ENCODE data around the gene LRP6.
"Not testable (repeated sequence)": the region's sequence is repeated elsewhere in the genome, so short reads cannot be mapped to it uniquely, and the experiment has no call there.

LRP6 gene

DNA sequence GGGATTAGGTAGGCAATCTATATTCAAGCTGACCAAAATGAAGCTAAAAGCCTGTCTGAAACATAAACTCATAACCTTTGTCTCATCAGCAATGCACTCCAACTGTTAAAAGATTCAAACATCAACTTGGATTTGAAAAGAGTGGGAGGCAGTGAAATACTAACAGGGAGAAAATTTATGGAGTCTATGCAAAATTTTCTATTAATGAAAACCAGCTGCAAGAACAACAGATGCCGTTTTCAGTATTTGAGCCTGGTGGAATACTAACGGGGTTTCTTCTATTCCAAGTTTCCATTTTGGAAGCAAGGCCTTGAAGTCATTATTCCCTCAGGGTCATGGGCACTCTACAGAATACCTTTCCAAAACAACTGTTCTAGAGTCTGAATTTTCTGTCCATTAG is 88.3 kb downstream of the LRP6 start:
- no peak for DNase-seq

DNA sequence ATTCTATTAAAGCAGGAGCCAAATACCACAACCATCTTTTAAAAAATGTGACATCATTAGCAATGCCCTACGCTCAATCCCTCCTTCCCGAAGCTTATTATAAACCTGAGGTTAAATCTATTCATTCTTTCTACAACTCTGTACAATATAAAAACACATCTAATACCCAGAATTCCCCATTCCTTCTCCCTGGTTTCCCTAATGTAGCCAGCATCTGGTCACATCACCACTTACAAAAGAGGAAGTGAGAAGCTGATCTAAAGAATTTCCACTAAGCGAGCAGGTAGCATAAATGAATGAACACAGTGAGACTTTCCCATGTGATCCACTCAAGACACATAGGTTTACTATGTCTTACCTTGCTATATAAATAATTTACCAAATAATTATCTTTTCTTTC is 90.4 kb downstream of the LRP6 start:
- no peak for DNase-seq

DNA sequence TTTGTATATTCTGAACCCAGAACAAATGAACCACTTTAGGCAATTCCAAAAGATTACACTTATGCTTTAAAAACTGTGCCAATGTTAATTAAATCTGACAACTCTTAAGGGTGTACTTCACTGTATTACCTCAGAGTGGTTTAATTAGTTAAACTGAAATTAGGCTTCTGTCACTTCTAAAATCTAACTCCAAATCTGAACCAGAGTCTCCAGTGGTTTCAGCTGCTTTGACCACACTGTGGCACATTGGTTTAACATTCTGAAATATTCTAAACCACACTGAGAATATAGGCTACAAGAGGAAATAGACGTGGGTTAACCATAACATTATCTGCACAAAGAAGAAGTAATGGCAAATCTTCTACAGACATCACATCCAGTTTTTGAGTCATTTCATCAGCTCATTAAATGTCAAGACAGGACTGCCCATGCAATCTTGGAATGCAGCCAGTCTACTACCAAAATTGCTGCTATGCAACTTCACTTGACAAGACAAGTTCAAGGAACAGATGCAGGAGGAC is 94.8 kb downstream of the LRP6 start:
- DNase-seq: no peak

- no peak for DNase-seq
Measured at GRCh38 chr12:12167847-12168246, 99.0 kb downstream of the LRP6 start.

DNA sequence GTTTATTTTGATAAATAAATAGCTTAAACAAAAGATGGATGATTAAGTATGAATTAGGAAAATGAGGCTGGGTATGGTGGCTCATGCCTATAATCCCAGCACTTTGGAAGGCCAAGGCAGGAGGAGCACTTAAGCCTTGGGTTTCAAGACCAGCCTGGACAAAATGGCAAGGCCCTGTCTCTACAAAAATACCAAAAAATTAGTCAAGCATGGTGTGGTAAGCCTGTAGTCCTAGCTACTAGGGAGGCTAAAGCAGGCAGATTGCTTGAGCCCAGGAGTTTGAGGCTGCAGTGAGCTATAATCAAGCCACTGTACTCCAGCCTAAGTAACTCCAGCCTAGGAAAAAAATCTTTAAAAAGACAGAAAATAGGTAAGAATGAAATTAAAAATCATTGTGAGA is 100.1 kb downstream of the LRP6 start:
- DNase-seq: no peak

DNA sequence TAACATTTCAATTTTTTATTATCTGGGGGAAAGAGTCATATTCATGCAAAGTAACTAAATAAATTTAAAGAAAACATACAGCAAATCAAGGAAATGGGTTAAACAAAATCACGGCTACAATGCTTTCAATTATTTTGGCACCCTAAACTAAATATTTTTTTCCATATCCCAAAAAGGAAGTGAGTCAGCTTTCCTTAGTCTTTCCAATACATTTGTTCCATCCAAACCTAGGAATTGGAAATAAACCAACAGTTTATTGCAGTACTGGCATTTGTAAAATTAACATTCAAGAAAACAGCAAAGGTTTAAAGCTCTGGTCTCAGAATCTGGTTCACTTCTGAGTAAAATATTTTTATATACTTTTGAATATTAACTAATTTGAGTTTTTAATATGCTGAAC is 106.9 kb downstream of the LRP6 start:
- DNase-seq: no peak

DNA sequence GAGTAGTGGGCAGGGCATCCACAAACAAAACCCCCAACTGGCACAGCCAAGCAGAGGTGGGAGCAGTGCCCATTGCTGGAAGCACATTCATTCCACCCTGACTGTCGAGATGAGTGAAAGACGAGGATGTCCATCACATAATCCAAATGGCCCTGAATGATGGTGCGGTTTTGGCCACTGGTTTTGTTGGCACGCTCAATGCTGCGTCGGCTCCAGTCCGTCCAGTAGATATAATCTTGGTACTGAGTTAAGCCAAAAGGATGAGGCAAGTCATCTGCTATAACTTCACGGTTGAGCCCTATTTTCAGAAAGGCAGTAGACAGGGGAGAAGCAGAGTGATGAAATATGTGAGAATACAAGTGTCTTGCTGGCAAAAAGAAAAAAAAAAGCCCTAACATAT is 108.0 kb downstream of the LRP6 start:
- no peak for DNase-seq

DNA sequence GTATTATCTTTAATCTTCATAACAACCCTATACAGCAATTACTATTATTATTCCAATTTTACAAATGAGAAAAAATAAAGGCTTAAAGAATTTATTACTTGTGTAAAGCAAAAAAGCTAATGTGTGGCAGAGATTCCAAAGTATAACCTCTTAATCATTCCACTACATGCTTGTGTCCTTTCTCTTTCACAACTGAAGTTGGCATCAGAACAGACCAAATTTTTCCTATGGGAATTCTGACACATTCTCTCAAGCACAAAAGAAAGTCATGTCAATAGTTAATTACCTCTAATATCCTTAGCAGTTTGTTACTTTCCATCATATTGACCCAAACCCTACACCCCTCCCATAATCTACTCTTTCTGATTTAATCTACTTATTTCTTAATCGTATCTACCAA is 109.4 kb downstream of the LRP6 start:
- DNase-seq: no peak

GRCh38 chr12:12156828-12157227 is 110.0 kb downstream of the LRP6 start:
- DNase-seq: no peak

DNA sequence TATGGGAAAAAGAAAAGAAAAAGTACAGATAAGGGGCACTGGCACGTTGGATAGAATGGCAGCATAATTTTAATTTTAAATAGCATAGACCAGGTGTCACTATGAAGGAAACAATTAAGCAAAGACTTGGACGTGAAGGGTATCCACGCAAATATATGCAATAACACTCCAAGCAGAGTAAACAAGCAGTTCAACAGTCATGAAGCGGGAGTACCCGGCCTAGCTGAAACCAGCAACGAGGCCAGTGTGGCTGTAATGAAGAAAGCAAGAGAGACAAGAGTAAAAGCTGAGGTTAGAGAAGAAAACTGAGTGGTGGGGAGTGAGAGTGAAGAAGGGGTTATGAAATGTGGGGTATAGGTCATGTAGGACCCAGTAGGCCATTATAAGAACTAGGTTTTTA is 110.7 kb downstream of the LRP6 start:
- no peak for DNase-seq

DNA sequence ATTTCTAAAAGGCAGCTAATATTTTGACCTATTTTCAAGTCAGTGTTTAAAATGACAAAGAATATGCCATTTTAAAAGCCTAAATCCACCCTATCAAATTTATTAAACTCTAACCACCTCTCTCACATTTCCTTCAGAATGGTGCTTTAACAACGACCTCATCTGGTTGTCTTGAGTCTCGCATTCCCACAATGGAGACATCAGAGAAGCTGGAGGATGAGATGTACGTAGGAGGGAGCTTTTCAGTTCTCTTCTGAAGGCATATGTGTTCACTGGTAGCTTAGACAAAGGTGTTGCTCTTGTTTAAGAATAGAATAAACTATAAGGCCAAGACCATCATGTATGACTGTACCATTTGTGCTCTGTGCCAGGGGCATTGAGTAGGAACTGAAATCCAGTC is 113.2 kb downstream of the LRP6 start:
- DNase-seq: no peak

- no peak for DNase-seq
Measured at GRCh38 chr12:12147111-12147510, 119.7 kb downstream of the LRP6 start.

- not testable (repeated sequence) for DNase-seq
Measured at GRCh38 chr12:12144531-12144930, 122.3 kb downstream of the LRP6 start.

- DNase-seq: no peak
Measured at GRCh38 chr12:12141000-12141399, 125.8 kb downstream of the LRP6 start.

DNA sequence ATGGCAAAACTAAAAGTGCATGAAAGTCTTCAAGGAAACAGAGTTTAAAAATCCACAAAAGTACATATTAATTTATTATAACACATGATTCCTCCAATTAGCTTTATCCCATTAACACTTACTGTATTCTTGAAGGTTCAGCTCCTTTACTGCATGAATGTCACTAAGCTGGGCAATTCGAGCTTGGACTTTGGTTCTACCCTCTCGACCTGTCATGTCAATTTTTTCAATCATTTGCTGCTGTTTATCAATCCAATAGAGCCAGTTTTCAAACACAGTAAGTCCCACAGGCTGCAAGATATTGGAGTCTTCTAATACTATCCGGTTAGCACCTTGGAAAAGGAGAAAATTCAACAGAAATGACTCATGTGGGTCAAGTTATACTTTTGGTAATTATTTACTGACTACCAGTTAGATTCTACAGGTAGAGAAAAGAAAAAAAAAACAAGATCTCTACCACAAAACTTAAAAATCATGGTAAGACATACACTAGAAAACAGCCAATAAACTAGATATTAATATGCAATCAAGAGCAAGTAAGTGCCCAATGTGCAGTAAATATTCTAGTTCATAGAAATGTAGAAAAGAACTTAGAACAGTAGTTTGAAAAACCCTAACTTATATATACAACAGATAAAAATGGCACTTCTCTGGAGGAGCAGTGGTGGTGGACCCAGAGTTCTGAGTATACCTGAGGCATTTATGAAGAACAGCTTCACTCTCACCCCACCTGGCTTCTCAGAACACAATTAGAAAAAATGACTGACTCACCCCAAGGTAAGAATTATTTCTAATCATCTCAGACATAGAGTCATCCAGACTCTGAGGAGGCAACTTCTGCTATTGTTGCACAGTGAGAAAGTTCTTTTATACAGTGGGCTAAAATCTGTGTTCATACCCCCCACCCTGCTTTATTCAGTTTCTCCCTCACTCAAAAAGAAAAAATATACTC is 128.4 kb downstream of the LRP6 start:
- no peak for DNase-seq

DNA sequence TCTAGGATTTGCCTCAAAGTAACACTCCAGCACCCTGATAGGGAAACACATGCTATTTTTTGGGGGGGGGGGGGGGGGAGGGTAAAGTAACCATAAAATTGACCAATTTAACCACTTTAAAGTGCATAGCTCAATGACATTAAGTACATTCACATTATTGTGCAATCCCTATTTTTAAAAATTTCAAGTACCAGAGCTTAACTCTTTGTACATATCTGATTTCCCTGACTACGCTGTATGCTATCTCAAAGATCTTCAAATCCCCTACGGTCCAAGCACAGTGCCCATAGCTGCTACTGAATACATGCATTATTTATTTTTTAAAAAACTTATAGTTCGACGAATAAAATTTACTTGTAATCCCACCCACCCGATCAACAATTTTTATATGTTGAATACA is 133.1 kb downstream of the LRP6 start:
- no peak for DNase-seq

DNA sequence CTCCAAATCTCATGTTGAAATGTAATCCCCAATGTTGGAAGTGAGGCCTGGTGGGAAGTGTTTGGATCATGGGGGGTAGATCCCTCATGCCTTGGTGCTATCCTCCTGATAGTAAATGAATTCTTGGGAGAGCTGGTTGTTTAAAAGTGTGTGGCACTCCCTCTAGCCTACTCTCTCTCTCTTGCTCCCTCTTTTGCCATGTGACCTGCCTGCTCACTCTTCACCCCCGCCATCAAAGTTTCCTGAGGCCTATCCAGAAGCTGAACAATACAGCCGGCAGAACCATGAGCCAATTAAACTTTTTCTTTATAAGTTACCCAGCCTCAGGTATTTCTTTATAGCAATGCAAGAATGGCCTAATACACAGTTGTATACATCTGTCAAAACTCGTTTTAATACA is 133.6 kb downstream of the LRP6 start:
- DNase-seq: no peak

DNA sequence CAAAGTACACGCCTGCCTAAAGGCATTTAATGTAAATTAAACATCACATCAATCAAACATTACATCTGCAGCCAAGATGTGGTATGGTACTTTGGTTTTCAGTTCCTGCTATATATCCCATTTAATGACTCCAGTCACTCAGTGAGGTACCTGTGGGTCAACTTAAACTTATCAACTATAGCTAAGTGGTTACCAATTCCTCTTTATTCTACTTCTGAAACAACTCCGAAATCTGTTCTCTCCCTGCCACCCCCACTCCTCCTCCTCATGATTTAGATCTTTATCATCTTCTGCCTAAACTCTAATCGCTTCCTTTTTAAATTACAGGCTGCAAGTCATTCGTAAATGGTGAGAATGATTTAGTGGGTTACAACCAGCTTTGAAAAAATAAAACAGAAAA is 138.2 kb downstream of the LRP6 start:
- DNase-seq: no peak

GRCh38 chr12:12127304-12127703 is 139.5 kb downstream of the LRP6 start:
- DNase-seq: no peak

GRCh38 chr12:12126551-12126950 is 140.3 kb downstream of the LRP6 start:
- DNase-seq: no peak

DNA sequence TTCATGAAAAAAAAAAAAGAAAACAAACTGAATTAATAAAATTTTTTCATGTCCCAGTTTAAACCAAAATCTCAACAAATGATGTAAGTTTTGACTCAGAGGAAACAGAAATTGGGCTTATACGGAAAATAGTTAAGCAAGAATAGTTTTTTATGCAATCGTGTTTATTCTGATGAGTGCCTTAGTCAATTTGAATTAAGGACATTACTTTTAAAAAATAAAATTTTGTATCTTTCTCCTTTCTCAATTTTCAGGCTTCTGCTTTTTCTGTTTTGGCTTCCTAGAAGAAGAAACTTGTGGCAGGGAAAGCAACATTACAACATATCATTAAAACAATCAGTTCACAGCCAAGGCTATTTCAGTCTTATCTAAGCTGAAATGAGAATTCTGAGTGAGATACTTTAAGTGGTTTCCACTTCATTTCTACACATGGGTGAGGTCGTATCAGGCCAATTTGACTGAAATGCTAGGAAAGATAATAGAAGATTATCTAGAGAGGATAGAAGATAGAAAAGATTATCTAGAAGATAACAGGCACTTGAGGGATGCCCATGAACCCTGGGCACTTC is 143.7 kb downstream of the LRP6 start:
- no peak for DNase-seq

DNA sequence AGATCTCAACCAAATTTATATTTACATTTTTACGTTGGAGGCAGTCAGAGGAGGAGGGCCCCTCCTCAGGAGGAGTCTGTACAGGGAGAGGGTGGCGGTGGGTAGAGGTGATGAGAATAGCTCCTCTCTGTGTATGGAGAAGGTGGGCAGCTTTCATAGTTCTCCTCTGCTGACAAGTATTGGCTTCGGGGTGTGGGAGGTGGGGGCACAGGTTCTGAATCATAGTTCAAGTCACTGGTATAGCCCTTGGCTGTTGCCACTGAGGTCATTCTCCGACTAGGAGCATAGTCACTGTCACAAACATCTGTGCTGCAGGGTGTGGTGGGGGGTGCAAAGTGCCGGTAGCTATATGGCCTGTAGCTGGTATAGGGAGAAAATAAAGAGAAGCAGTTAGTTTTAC is 145.8 kb downstream of the LRP6 start:
- no peak for DNase-seq

DNA sequence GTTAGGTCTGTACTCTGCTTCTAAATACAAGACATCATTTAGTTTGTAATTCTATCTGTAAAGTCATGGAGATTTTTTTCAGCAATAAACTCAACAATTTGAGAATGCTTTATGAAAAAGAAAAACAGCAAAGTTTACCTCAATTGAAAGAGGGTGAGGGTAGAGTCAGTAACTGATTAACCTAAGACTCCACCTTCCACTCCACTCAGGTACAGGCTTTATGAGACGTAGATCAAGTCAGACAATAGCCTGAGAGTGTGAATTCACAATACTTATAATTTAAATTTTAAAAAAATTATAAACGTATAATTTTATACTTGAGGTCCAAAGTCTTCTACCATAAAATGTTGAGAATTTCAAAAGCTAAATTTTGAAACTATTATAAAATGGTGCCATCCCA is 150.2 kb downstream of the LRP6 start:
- no peak for DNase-seq

DNA sequence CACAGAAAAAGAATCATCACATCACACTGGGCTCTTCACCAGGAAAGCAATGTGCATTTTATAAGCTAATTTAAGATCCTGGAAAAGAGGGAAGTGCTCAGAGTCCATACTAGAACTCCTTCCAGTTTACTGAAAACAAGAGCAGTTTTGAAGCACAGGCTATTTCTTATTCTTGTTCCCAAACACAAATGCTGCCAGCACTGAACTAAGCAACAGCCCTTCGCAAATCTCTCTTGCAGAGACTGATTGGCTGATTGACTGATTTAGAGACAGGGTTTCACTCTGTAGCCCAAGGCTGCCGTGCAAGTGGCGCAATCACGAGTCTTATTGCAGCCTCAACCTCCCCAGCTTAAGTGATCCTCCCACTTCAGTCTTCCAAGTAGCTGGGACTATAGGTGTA is 151.3 kb downstream of the LRP6 start:
- DNase-seq: no peak
